ACHN (cell line): ENCODE results near the gene GYS1.
"Not testable (repeated sequence)": the region's sequence is repeated elsewhere in the genome, so short reads cannot be mapped to it uniquely, and the experiment has no call there.

Experiments
- DNase-seq: peaks from one replicate; pipeline ENCODE4 v3.0.0-alpha.2; 2015
- in situ Hi-C: cut with HindIII; loops from 2 replicates; pipeline ENCODE4 v1.10.0; 2017; ENCODE audit warnings: low sequenced_read_pairs, low pct_ligation_motif_present, low pct_unique_long_range_greater_than_20kb

Gene GYS1

GRCh38 chr19:48993175-48994034 lies at the start of gene GYS1, which contains the start of gene RUVBL2:
TSS of gene GYS1 (minus strand) at chr19:48993309. CDS start at chr19:48993112, 197 bp downstream.
TSS of gene RUVBL2 (plus strand) at chr19:48993887. CDS start at chr19:48993912, 25 bp downstream.
- in situ Hi-C loops = no loop called here

GRCh38 chr19:49042666-49043065 lies 49.6 kb upstream of the GYS1 start:
- in situ Hi-C loops, DNase-seq: not testable (repeated sequence)

More at GRCh38 chr19:48993175-48994034, at the start of gene GYS1, which contains the start of gene RUVBL2:
- peak; percentile 98 for DNase-seq

GRCh38 chr19:49042177-49042576 lies 49.1 kb upstream of the GYS1 start:
- peak; percentile 37 for DNase-seq
- in situ Hi-C loops = no loop called here

- in situ Hi-C loops, DNase-seq: not testable (repeated sequence)
These were observed 46.6 kb upstream of the GYS1 start for GRCh38 chr19:49039736-49040135.

DNA sequence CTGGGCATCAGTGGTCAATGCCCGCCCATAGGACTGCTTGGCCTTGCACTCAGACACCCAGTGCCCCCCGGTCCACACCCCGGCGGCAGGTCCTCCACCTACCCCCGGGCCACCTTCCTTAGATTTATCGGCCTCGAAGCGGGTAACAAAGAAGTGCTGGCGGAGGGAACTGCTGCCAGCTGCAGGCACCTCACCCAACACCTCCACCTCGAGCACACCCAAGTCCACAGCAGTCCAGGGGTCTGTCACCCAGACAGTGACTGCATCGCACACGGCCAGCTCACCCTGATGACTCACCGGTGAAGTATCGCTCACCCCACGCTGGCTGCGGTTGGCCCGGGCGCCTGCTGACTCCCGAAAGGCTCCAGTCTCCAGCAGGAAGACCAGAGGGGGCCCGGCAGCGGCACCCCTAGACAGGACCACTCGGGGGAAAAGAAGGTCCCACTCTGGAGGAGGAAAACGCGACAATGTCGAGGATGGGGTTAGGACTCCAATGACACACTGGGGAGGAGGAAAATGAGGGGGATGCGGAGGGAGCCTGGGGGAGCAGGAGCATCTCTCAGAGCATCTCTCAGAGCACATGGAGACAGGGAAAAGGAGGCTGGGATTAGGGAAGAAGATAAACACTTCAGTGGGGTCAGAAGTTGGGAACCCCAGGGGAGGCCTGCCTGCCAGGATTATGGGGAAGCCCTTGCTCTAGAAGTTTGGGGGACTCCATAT lies 45.6 kb upstream of the GYS1 start:
- peak; percentile 77 for DNase-seq
- in situ Hi-C loops = not testable (repeated sequence)

DNA sequence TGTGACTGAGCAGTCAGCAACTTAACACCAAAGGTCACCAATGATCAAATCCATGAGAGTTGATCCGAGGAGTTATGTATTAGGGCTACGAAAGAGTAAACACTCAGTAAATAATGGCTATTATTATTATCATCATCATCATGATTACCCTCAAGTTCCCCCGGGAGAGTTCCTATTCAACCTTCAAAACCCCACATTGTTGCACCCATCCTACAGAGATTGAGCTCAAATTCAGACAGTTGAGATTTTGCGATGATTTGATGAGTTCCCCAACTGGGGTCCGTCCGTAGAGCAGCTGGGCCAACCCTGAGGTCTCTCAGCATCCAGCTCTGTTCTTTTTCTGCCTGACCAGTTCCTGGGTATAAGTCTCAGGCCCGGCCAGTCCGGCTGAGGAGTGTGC lies 45.0 kb upstream of the GYS1 start:
- in situ Hi-C loops = not testable (repeated sequence)

GRCh38 chr19:49036815-49037214 lies 43.7 kb upstream of the GYS1 start, which contains the start of gene CGB1:
TSS of gene CGB1 (minus strand) at chr19:49036895. CDS start at chr19:49036711, 184 bp downstream.
- peak; percentile 19 for DNase-seq
- in situ Hi-C loops = not testable (repeated sequence)

More for the DNA sequence above, 45.0 kb upstream of the GYS1 start:
- not testable (repeated sequence) for DNase-seq

DNA sequence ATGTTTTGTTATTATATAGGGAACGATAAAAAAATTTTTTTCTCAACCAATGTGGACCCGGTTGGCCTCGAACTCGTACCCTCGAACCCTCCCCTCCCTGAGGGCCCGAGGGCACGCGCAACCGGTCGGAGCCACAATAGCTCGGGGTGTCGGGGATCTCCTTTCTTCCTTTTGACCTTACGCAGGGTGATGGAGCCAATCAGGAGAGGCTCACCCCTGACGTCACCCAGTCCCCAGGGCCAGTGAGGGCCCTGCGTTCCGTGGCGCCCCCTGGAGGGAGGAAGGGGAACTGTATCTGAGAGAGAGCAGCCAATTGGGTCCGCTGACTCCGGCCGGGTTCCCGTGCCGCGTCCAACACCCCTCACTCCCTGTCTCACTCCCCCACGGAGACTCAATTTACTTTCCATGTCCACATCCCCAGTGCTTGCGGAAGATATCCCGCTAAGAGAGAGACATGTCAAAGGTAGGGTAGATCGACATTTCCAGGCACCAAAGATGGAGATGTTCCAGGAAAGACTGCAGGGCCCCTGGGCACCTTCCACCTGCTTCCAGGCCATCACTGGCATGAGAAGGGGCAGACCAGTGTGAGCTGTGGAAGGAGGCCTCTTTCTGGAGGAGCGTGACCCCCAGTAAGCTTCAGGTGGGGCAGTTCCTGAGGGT lies 38.7 kb upstream of the GYS1 start, which contains the start of gene CGB2:
Gene CGB2 (plus strand): TSS at position 249 of the 660 bp plus-strand sequence. CDS start 206 bp downstream, at position 455.
- in situ Hi-C loops, DNase-seq: not testable (repeated sequence)

- not testable (repeated sequence) for DNase-seq
These were observed 37.2 kb upstream of the GYS1 start for GRCh38 chr19:49030323-49030722.

DNA sequence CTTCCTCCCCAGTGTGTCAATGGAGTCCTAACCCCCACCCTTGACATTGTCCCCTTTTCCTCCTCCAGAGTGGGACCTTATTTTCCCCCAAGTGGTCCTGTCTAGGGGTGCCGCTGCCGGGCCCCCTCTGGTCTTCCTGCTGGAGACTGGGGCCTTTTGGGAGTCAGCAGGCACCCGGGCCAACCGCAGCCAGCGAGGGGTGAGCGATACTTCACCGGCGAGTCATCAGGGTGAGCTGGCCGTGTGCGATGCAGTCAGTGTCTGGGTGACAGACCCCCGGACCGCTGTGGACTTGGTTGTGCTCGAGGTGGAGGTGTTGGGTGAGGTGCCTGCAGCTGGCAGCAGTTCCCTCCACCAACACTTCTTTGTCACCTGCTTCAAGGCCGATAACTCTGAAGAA lies 36.6 kb upstream of the GYS1 start:
- peak; percentile 14 for DNase-seq
- in situ Hi-C loops = not testable (repeated sequence)

More at GRCh38 chr19:49030323-49030722, 37.2 kb upstream of the GYS1 start:
- in situ Hi-C loops = not testable (repeated sequence)

GRCh38 chr19:49028686-49029085 lies 35.6 kb upstream of the GYS1 start:
- DNase-seq, in situ Hi-C loops: not testable (repeated sequence)

- DNase-seq, in situ Hi-C loops: not testable (repeated sequence)
These were observed 32.5 kb upstream of the GYS1 start for GRCh38 chr19:49025599-49025998.

DNA sequence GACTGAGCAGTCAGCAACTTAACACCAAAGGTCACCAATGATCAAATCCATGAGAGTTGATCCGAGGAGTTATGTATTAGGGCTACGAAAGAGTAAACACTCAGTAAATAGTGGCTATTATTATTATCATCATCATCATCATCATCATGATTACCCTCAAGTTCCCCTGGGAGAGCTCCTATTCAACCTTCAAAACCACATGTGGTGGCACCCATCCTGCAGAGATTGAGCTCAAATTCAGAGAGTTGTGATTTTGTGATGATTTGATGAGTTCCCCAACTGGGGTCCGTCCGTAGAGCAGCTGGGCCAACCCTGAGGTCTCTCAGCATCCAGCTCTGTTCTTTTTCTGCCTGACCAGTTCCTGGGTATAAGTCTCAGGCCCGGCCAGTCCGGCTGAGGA lies 32.0 kb upstream of the GYS1 start:
- in situ Hi-C loops, DNase-seq: not testable (repeated sequence)

DNA sequence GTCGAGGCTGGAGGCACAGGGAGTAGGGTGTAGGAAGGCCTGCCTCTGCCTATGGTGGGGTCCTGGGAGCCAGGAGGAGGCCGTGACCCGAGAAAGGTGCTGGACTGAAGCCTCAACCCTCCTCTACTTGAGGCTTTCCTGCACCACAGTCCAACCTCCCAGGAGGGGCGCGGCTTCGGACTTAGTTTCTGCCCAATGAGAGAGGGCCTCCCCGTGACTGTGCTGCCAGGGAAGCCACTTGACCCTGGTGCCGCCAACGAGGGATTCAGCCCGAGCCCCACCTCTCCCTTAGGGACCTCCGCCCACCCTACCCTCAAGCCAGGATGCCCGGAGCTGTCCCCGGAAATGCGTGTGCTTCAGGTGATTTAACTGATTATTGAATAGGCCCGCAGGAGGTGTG lies 31.1 kb upstream of the GYS1 start, which contains the start of gene CGB3:
Gene CGB3 (minus strand): TSS at position 101 of the 400 bp plus-strand sequence. CDS start 362 bp downstream, outside the sequence.
- DNase-seq, in situ Hi-C loops: not testable (repeated sequence)

DNA sequence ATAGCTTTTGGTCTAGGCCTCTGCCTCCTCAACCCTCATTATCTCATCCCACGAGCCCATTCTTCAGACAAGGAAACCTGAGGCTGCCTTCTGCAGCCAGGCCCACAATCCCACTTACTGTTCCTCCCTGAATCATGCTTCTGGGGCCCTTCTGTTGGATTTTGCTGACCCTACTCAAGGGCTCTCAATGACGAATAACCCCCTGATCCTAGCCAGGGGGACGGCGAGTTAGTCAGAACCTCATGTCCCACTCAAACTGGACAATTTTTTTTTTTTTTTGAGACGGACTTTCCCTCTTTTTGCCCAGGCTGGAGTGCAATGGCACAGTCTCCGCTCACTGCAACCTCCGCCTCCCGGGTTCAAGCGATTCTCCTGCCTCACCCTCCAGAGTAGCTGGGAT lies 29.0 kb upstream of the GYS1 start:
- DNase-seq = no peak
- in situ Hi-C loops = no loop called here

GRCh38 chr19:49020931-49021895 lies 28.1 kb upstream of the GYS1 start:
- peak; percentile 18 for DNase-seq
- in situ Hi-C loops = no loop called here

- DNase-seq = no peak
These were observed 27.2 kb upstream of the GYS1 start for GRCh38 chr19:49020342-49020741.

More at GRCh38 chr19:49020342-49020741, 27.2 kb upstream of the GYS1 start:
- in situ Hi-C loops = no loop called here
